A549 (cell line): Measurements from ENCODE around the gene PACSIN1. TPM values are rescaled to one million over a fixed set of nuclear protein-coding genes. Genes with fewer than 3 reads are reported as not detected.
"Not testable (repeated sequence)": the region's sequence is repeated elsewhere in the genome, so short reads cannot be mapped to it uniquely, and the experiment has no call there.

ENCODE experiments used
- ATAC-seq, 2 experiments: fragments of 200-7000 bp in 1 of 2; fragments of >200 bp in 1 of 2; cut with Nextera tagmentation in 1 of 2; cut with Tn5 transposase in 1 of 2; 3 replicates each; pipeline versions ENCODE4 v1.8.0 to v1.9.1; 2018 to 2020; ENCODE audit warnings: mild to moderate bottlenecking in 1 of 2, moderate library complexity in 1 of 2
- CTCF ChIA-PET: fragments of 300-600 bp; sonication (Branson Sonifier 250); formaldehyde crosslinking; extraction: SDS; loops from one replicate; lab custom pipeline; 2021; ENCODE audit warnings: antibody characterized with exemption, inconsistent platforms; lab: Yijun Ruan, JAX
- POLR2A ChIA-PET: fragments of 350-600 bp; formaldehyde crosslinking; extraction: SDS; loops from one replicate; lab custom pipeline; 2021; ENCODE audit warnings: antibody characterized with exemption, inconsistent platforms; lab: Yijun Ruan, JAX
- DNase-seq, 2 experiments: peaks; one replicate each; pipeline versions ENCODE4 v3.0.0 to v3.0.0-alpha.2; 2011 to 2016; ENCODE audit warnings: low read depth in 1 of 2, low spot score in 1 of 2
- FAIRE-seq: peaks from 2 replicates; lab custom pipeline; 2011; peaks lifted over from hg19 to GRCh38; lab: Jason Lieb, UNC
- H3K27ac ChIP-seq, 2 experiments: fragments of >200 bp; sonication (Bioruptor Twin); formaldehyde crosslinking; 3 replicates each; pipeline ENCODE4 v1.5.1; 2016 to 2017
- H3K4me1 ChIP-seq: fragments of >200 bp; sonication (Bioruptor Twin); formaldehyde crosslinking; 3 replicates; pipeline ENCODE4 v1.6.1; 2016
- H3K4me2 ChIP-seq: fragments of >200 bp; sonication (Bioruptor Twin); formaldehyde crosslinking; 3 replicates; pipeline ENCODE4 v1.6.1; 2016
- H3K4me3 ChIP-seq: fragments of >200 bp; sonication (Bioruptor Twin); formaldehyde crosslinking; 3 replicates; pipeline ENCODE4 v1.5.1; 2016
- H3K9me3 ChIP-seq: fragments of >200 bp; sonication (Bioruptor Twin); formaldehyde crosslinking; 3 replicates; pipeline ENCODE4 v1.6.1; 2016
- CBX2 ChIP-seq: fragments of 200-600 bp; sonication (generic); IDR thresholded peaks from 2 replicates; pipeline ENCODE4 v1.6.1; 2016; ENCODE audit warnings: low read depth, mild to moderate bottlenecking, borderline replicate concordance
- CEBPB ChIP-seq, 2 experiments: fragments of >200 bp in 1 of 2; sonication (Bioruptor Twin) in 1 of 2; formaldehyde crosslinking in 1 of 2; IDR thresholded peaks; 2 replicates each; pipeline ENCODE4 v1.6.1; 2012 to 2016
- CHD2 ChIP-seq: fragments of 150-350 bp; IDR thresholded peaks from 2 replicates; pipeline ENCODE4 v1.6.1; 2014; ENCODE audit warnings: low read length; ENCODE audit not compliant: partially characterized antibody
- CTCF ChIP-seq: fragments of >200 bp; sonication (Bioruptor Twin); formaldehyde crosslinking; IDR thresholded peaks from 3 replicates; pipeline ENCODE4 v1.5.1; 2016
- E2F6 ChIP-seq: IDR thresholded peaks from 2 replicates; pipeline ENCODE4 v1.6.1; 2012; ENCODE audit warnings: low read depth, borderline replicate concordance
- ELK1 ChIP-seq: fragments of 150-350 bp; IDR thresholded peaks from 2 replicates; pipeline ENCODE4 v1.6.1; 2014; ENCODE audit warnings: low read depth, mild to moderate bottlenecking, low read length
- GATA3 ChIP-seq: IDR thresholded peaks from 2 replicates; pipeline ENCODE4 v1.6.1; 2012; ENCODE audit warnings: borderline replicate concordance
- HDAC2 ChIP-seq: fragments of 200-600 bp; sonication (generic); IDR thresholded peaks from 2 replicates; pipeline ENCODE4 v1.6.1; 2016
- HOXB13 ChIP-seq: fragments of 250-450 bp; sonication (Bioruptor Pico); IDR thresholded peaks from 2 replicates; pipeline ENCODE4 v1.5.0; 2020; ENCODE audit warnings: low read depth, mild to moderate bottlenecking, moderate library complexity
- HOXB5 ChIP-seq: fragments of 250-450 bp; sonication (Bioruptor Pico); IDR thresholded peaks from 2 replicates; pipeline ENCODE4 v1.5.0; 2020; ENCODE audit warnings: mild to moderate bottlenecking, moderate library complexity
- JUN ChIP-seq, 2 experiments: fragments of >200 bp; sonication (Bioruptor Twin); formaldehyde crosslinking; IDR thresholded peaks; 2 replicates in 1 of 2; 3 replicates in 1 of 2; pipeline ENCODE4 v1.6.1; 2016 to 2017
- MAFK ChIP-seq: fragments of 450-650 bp; IDR thresholded peaks from 2 replicates; pipeline ENCODE4 v1.6.1; 2014; ENCODE audit not compliant: partially characterized antibody
- MAZ ChIP-seq: fragments of 150-350 bp; IDR thresholded peaks from 2 replicates; pipeline ENCODE4 v1.6.1; 2014; ENCODE audit warnings: antibody characterized with exemption, low read depth, low read length, borderline replicate concordance
- MYC ChIP-seq: IDR thresholded peaks from 2 replicates; pipeline ENCODE4 v1.6.1; 2012; ENCODE audit warnings: mild to moderate bottlenecking, inconsistent platforms, low read length, improper control_type of control experiment, borderline replicate concordance
- NFE2L2 ChIP-seq: fragments of 150-350 bp; conservative IDR thresholded peaks from 2 replicates; pipeline ENCODE4 v1.6.1; 2014; ENCODE audit warnings: low read length
- PBX3 ChIP-seq: IDR thresholded peaks from 2 replicates; pipeline ENCODE4 v1.6.1; 2012
- POLR2A ChIP-seq: IDR thresholded peaks from 2 replicates; pipeline ENCODE4 v1.6.1; 2012; ENCODE audit warnings: mild to moderate bottlenecking, low read length
- RARB ChIP-seq: fragments of 250-450 bp; sonication (Bioruptor Pico); IDR thresholded peaks from 2 replicates; pipeline ENCODE4 v1.8.0; 2021; ENCODE audit warnings: mild to moderate bottlenecking, moderate library complexity
- RCOR1 ChIP-seq: fragments of 150-350 bp; IDR thresholded peaks from 2 replicates; pipeline ENCODE4 v1.6.1; 2014; ENCODE audit warnings: antibody characterized with exemption, low read length, low read depth
- REST ChIP-seq: fragments of 200-600 bp; sonication (generic); IDR thresholded peaks from 2 replicates; pipeline ENCODE4 v1.6.1; 2016; ENCODE audit warnings: antibody characterized with exemption, mild to moderate bottlenecking, moderate library complexity
- SMC3 ChIP-seq: fragments of >200 bp; sonication (Bioruptor Twin); formaldehyde crosslinking; IDR thresholded peaks from 3 replicates; pipeline ENCODE4 v1.6.1; 2018; ENCODE audit warnings: inconsistent platforms
- SREBF2 ChIP-seq: fragments of 450-650 bp; IDR thresholded peaks from 2 replicates; pipeline ENCODE4 v1.6.1; 2014; ENCODE audit warnings: mild to moderate bottlenecking, moderate library complexity
- ZC3H11A ChIP-seq: fragments of 450-650 bp; IDR thresholded peaks from 2 replicates; pipeline ENCODE4 v1.6.1; 2014; ENCODE audit warnings: antibody characterized with exemption, mild to moderate bottlenecking
- ZFP36 ChIP-seq: fragments of 450-650 bp; IDR thresholded peaks from 2 replicates; pipeline ENCODE4 v1.6.1; 2014; ENCODE audit warnings: borderline replicate concordance; ENCODE audit not compliant: partially characterized antibody
- WGBS: methylation state at CpG from one replicate; pipeline ENCODE4 v1.1.6; 2017; ENCODE audit errors: missing lambda C conversion rate; 5-methylcytosine and 5-hydroxymethylcytosine counted together
- polyA plus RNA-seq, 4 experiments: library from polyadenylated mRNA; depleted of rRNA in 3 of 4; stranded (reverse); fragments of >200 nt; fragmentation: RNase III in 1 of 4; extraction: RNeasy Plus Mini Kit Qiagen cat#74134 plus additional on column Dnase treatment in 1 of 4; gene quantifications; 2 replicates in 3 of 4; 3 replicates in 1 of 4; pipeline ENCODE4 v1.2.3, GENCODE V29; 2011 to 2017
- TF ChIP-seq, protein P1 (sequence below): fragments of 250-450 bp; sonication (Bioruptor Pico); IDR thresholded peaks from 2 replicates; pipeline ENCODE4 v1.5.0; 2021; ENCODE audit warnings: mild to moderate bottlenecking, moderate library complexity, borderline replicate concordance

Gene PACSIN1
- polyA plus RNA-seq, 2 of the 4 experiments (the other 2 are of a cell fraction), result 0.14 to 0.30 TPM

GRCh38 chr6:34476921-34477320, 11.0 kb downstream of the PACSIN1 start:
- Histone ChIP-seq H3K4me3 (no peak overlapping the region), H3K4me1 (no peaks in the 10 kb centered on the region), H3K4me2 (no peak overlapping the region), H3K9me3 (no peaks in the 10 kb centered on the region), H3K27ac (no peak overlapping the region)
- FAIRE-seq, result no peak
- ATAC-seq, result no peak
- ChIA-PET CTCF (no interaction called here), POLR2A (no interaction called here)
- 59% methylated on average over 2 of the region's 5 CpGs for WGBS
- no peak for DNase-seq
- TF ChIP-seq MAZ, result no peak
- TF ChIP-seq MYC, result no peak
- no peak for TF ChIP-seq SREBF2
- no peak for TF ChIP-seq PBX3
- no peak for TF ChIP-seq SMC3
- no peak for TF ChIP-seq E2F6
- TF ChIP-seq CBX2, result no peak
- TF ChIP-seq HOXB13, result no peak
- TF ChIP-seq CEBPB (IDR thresholded peaks at IDR 0.05), result no peak
- TF ChIP-seq CHD2, result no peak
- no peak for TF ChIP-seq ELK1
- no peak for TF ChIP-seq HOXB5 (CRISPR knock-in tag)
- TF ChIP-seq ZC3H11A, result no peak
- no peak for TF ChIP-seq ZFP36
- no peak for TF ChIP-seq REST

DNA sequence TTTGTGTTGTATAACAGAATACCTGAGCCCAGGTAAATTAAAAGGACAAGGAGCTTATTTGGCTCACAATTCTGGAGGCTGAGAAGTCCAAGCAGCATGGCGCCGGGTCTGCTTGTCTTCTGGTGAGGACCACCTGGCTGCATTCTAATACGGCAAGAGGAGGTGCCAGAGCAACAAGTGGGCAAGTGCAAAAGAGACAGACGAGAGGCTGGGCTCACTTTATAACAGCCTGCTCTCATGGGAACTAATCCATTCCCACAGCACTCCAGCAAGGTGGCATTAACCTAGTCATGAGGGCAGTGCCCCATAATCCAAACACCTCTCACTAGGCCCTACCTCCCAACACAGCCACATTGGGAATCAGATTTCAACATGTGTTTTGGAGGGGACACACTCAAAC, 12.9 kb downstream of the PACSIN1 start:
- FAIRE-seq (no peak), DNase-seq (no peak), ATAC-seq (no peak)
- H3K4me2 ChIP-seq, result no peak overlapping the region
- TF ChIP-seq NFE2L2, result no peak
- no peak for TF ChIP-seq JUN (IDR thresholded peaks at IDR 0.05)
- no peak for TF ChIP-seq CHD2
- TF ChIP-seq RCOR1, result no peak
- no peak for TF ChIP-seq HDAC2
- TF ChIP-seq MAFK, result no peak
- TF ChIP-seq POLR2A, result no peak
- no peak for TF ChIP-seq ZFP36
- no peak for TF ChIP-seq RARB (CRISPR knock-in tag)
- TF ChIP-seq, protein P1, sequence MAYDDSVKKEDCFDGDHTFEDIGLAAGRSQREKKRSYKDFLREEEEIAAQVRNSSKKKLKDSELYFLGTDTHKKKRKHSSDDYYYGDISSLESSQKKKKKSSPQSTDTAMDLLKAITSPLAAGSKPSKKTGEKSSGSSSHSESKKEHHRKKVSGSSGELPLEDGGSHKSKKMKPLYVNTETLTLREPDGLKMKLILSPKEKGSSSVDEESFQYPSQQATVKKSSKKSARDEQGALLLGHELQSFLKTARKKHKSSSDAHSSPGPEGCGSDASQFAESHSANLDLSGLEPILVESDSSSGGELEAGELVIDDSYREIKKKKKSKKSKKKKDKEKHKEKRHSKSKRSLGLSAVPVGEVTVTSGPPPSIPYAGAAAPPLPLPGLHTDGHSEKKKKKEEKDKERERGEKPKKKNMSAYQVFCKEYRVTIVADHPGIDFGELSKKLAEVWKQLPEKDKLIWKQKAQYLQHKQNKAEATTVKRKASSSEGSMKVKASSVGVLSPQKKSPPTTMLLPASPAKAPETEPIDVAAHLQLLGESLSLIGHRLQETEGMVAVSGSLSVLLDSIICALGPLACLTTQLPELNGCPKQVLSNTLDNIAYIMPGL, result no peak
- no peak for TF ChIP-seq CEBPB (IDR thresholded peaks at IDR 0.05)
- TF ChIP-seq CTCF, result no peak
- TF ChIP-seq MAZ, result no peak
- no peak for TF ChIP-seq GATA3
- H3K4me1 ChIP-seq, result no peaks in the 10 kb centered on the region
- H3K9me3 ChIP-seq, result no peaks in the 10 kb centered on the region
- CTCF ChIA-PET, result interaction anchor here (0.7 kb wide), 1 partner anchor 232 kb away, joined by 3 read pairs; no protein-coding TSS in a partner anchor
- no peak overlapping the region for H3K27ac ChIP-seq
- 76% methylated on average over 4 of the region's 4 CpGs for WGBS
- no peak overlapping the region for H3K4me3 ChIP-seq
- POLR2A ChIA-PET, result no interaction called here

DNA sequence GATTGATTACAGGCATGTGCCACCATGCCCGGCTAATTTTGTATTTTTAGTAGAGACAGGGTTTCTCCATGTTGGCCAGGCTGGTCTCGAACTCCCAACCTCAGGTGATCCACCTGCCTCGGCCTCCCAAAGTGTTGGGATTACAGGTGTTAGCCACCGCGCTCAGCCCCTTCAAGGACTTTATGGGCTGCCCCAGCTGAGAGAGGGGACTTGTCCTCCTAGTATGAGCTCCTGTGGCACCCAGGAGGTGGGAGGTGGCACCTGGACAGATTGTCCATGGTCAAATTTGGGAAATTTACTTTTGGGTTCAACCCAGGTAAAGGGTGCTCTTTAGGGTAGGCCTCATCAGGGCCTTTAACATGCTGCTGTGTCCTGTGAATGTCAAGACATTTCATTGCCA, 17.9 kb downstream of the PACSIN1 start:
- WGBS, result 85% methylated on average over 4 of the region's 5 CpGs
- H3K4me2 ChIP-seq, H3K4me1 ChIP-seq, ATAC-seq, DNase-seq, H3K4me3 ChIP-seq, FAIRE-seq, H3K9me3 ChIP-seq, POLR2A ChIA-PET, H3K27ac ChIP-seq: not testable (repeated sequence)
- CTCF ChIA-PET, result interaction anchor here (1.3 kb wide), 1 partner anchor 15 kb away, joined by 3 read pairs; no protein-coding TSS in a partner anchor
